Measurements from ENCODE around the gene HMCN2. TPM values are rescaled to one million over a fixed set of nuclear protein-coding genes. Genes with fewer than 3 reads are reported as not detected.

HMCN2 gene
- total RNA-seq, 1 experiment from 2014 or later, result 5.6 TPM

GRCh38 chr9:130288926-130289690 is 23.5 kb downstream of the HMCN2 start (continued):
- TF ChIP-seq RORB (CRISPR knock-in tag; IDR thresholded peaks at IDR 0.05), result no peak
- no peak for TF ChIP-seq MLX (CRISPR knock-in tag; IDR thresholded peaks at IDR 0.05)
- no peak for TF ChIP-seq ZNF416 (CRISPR knock-in tag; IDR thresholded peaks at IDR 0.05)
- TF ChIP-seq MXD4 (CRISPR knock-in tag; IDR thresholded peaks at IDR 0.05; ENCODE audit: borderline replicate concordance), result no peak
- no peak for TF ChIP-seq MYBL2 (CRISPR knock-in tag; IDR thresholded peaks at IDR 0.05)
- no peak for TF ChIP-seq JAZF1 (CRISPR knock-in tag; IDR thresholded peaks at IDR 0.05)
- no peak for TF ChIP-seq E2F5 (CRISPR knock-in tag; IDR thresholded peaks at IDR 0.05)
- TF ChIP-seq TP53 (CRISPR knock-in tag; IDR thresholded peaks at IDR 0.05), result no peak
- TF ChIP-seq ZNF425 (CRISPR knock-in tag; conservative IDR thresholded peaks at IDR 0.05), result no peak

- Mint-ChIP-seq H3K27me3 (ENCODE audit: low read depth) (no peaks in the 10 kb centered on the region), H3K27ac (no peak overlapping the region), H3K4me3 (no peak overlapping the region), H3K9me3 (no peaks in the 10 kb centered on the region), H3K4me1 (peaks cover 9% of the 10 kb centered on the region), H3K36me3 (no peaks in the 10 kb centered on the region)
- POLR2A ChIA-PET, result no interaction called here
- CTCF ChIA-PET, result interaction anchor here (0.8 to 1.9 kb wide), 2 partner anchors 25 to 37 kb away, joined by 5 to 10 read pairs; no protein-coding TSS in a partner anchor
- no peak for ATAC-seq
- DNase-seq (ENCODE audit: low spot score), result no peak
- TF ChIP-seq MXD4 (CRISPR knock-in tag; IDR thresholded peaks at IDR 0.05; ENCODE audit: borderline replicate concordance) (no peak), FOXP4 (CRISPR knock-in tag; IDR thresholded peaks at IDR 0.05) (no peak), USF1 (CRISPR knock-in tag; IDR thresholded peaks at IDR 0.05) (no peak), ZSCAN18 (CRISPR knock-in tag; IDR thresholded peaks at IDR 0.05) (no peak), NFYB (CRISPR knock-in tag; conservative IDR thresholded peaks at IDR 0.05; ENCODE audit: low read depth) (no peak), CREB1 (CRISPR knock-in tag; IDR thresholded peaks at IDR 0.05) (no peak), ERG (CRISPR knock-in tag; IDR thresholded peaks at IDR 0.05) (no peak), SMAD4 (CRISPR knock-in tag; IDR thresholded peaks at IDR 0.05) (no peak), HMGA2 (CRISPR knock-in tag; IDR thresholded peaks at IDR 0.05) (no peak), IRF1 (CRISPR knock-in tag; IDR thresholded peaks at IDR 0.05) (no peak), ZNF281 (CRISPR knock-in tag; IDR thresholded peaks at IDR 0.05) (no peak), GABPB1 (CRISPR knock-in tag; IDR thresholded peaks at IDR 0.05) (no peak), OVOL2 (CRISPR knock-in tag; IDR thresholded peaks at IDR 0.05; ENCODE audit: borderline replicate concordance) (no peak), TCF7 (CRISPR knock-in tag; IDR thresholded peaks at IDR 0.05; ENCODE audit: low read depth) (no peak), TEAD1 (CRISPR knock-in tag; IDR thresholded peaks at IDR 0.05) (no peak)
These were observed 24.2 kb downstream of the HMCN2 start for GRCh38 chr9:130289711-130290241.

Data from WTC11 (cell line).